Stimulated activated naive CD4-positive, alpha-beta T cell (primary cell): Measurements from ENCODE around the gene OBP2A.
"Not testable (repeated sequence)": the region's sequence is repeated elsewhere in the genome, so short reads cannot be mapped to it uniquely, and the experiment has no call there.

ENCODE experiments used
- DNase-seq, 6 experiments: peaks; one replicate each; lab custom pipeline; 2025; lab: John Stamatoyannopoulos, UW

OBP2A gene

GRCh38 chr9:135526730-135527571 is 19.0 kb upstream of the OBP2A start:
- DNase-seq = no peak

- not testable (repeated sequence) for DNase-seq
Observed at GRCh38 chr9:135528842-135529435, 17.0 kb upstream of the OBP2A start.

- DNase-seq = no peak
Observed at GRCh38 chr9:135530146-135530545, 15.8 kb upstream of the OBP2A start.

- DNase-seq = no peak
Observed at GRCh38 chr9:135531096-135531495, 14.8 kb upstream of the OBP2A start.

- no peak for DNase-seq
Observed at GRCh38 chr9:135533113-135533512, 12.8 kb upstream of the OBP2A start.

- no peak for DNase-seq
Observed at GRCh38 chr9:135533674-135534073, 12.3 kb upstream of the OBP2A start.

- DNase-seq = not testable (repeated sequence)
Observed at GRCh38 chr9:135534192-135534711, 11.7 kb upstream of the OBP2A start.

- DNase-seq = not testable (repeated sequence)
Observed at GRCh38 chr9:135534826-135535225, 11.1 kb upstream of the OBP2A start.

- not testable (repeated sequence) for DNase-seq
Observed at GRCh38 chr9:135535631-135536030, 10.3 kb upstream of the OBP2A start.

GRCh38 chr9:135536216-135536615 is 9.7 kb upstream of the OBP2A start:
- DNase-seq = no peak

- DNase-seq = not testable (repeated sequence)
Observed at GRCh38 chr9:135543262-135543894, 2.5 kb upstream of the OBP2A start.

- no peak for DNase-seq
Observed at GRCh38 chr9:135544981-135545635, 818 bp upstream of the OBP2A start.

GRCh38 chr9:135546792-135547617 is 1.1 kb downstream of the OBP2A start:
- DNase-seq = not testable (repeated sequence)

- DNase-seq = no peak
Observed at GRCh38 chr9:135547756-135548736, 2.1 kb downstream of the OBP2A start.

- not testable (repeated sequence) for DNase-seq
Observed at GRCh38 chr9:135549478-135550343, 3.8 kb downstream of the OBP2A start.

- DNase-seq = no peak
Observed at GRCh38 chr9:135550344-135550918, 4.5 kb downstream of the OBP2A start.

- no peak for DNase-seq
Observed at GRCh38 chr9:135551031-135551430, 5.1 kb downstream of the OBP2A start.

GRCh38 chr9:135551456-135551855 is 5.5 kb downstream of the OBP2A start:
- no peak for DNase-seq
